ENCODE data around the gene NDUFB2. TPM values are rescaled to one million over a fixed set of nuclear protein-coding genes. Genes with fewer than 3 reads are reported as not detected.

NDUFB2 gene
- polyA plus RNA-seq, 1 donor from 2014 or later, result 745 TPM

DNA sequence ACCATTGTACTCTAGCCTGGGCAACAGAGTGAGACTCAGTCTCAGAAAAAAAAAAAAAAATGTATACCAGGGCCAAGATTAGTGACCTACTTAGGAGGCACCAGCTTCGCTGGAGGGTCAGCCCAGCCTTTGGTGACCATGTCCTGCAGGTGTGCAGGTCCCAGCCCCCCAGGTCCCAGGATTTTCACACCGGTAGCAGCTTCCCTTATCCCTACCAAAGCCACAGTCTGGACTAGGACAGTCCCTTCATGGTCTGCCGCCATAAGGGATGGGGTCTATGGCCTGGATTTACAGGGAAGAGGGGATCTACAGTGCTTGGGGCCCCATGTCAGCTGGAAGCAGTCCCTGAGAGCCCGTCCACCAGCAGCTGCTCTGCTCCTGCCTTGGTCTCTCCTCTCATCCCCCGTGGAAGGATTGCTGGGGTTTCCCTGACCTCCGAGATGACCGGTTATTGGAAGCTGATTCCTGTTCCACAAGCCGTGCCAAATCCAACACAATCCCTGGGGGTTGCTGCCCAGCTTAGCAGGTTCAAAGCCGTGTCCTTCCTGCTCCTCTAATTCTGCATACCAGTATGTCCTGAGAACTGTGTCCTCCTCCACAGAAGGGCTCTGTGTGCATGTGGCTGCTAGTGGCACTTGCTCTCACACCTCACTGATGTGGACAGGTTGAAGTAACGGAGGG lies 11.0 kb upstream of the NDUFB2 start:
- Histone ChIP-seq H3K79me2 (replicated peaks; ENCODE audit: insufficient read depth, low read length) (no peaks in the 10 kb centered on the region), H3K9me3 (ENCODE audit: low read length) (no peaks in the 10 kb centered on the region), H3K9me2 (ENCODE audit: insufficient read depth, low read length) (no peaks in the 10 kb centered on the region), H3F3A (ENCODE audit: insufficient read depth, low read length, poor library complexity, severe bottlenecking) (no peaks in the 10 kb centered on the region), H3K27me3 (ENCODE audit: insufficient read depth, low read depth, low read length) (no peaks in the 10 kb centered on the region), H3K27ac (ENCODE audit: low read length) (no peak overlapping the region), H3K9ac (ENCODE audit: low read length) (no peak overlapping the region), H2AFZ (ENCODE audit: low read depth, low read length) (no peak overlapping the region), H3K4me2 (ENCODE audit: low read length) (no peak overlapping the region), H4K20me1 (ENCODE audit: insufficient read depth) (no peaks in the 10 kb centered on the region), H3K36me3 (ENCODE audit: insufficient read depth, low read length) (no peaks in the 10 kb centered on the region), H3K4me3 (ENCODE audit: low read length) (no peak overlapping the region)
- no peak for TF ChIP-seq EP300 (conservative IDR thresholded peaks at IDR 0.05; ENCODE audit: poor library complexity, severe bottlenecking)
- TF ChIP-seq TAF1 (IDR thresholded peaks at IDR 0.05; ENCODE audit: low read depth), result no peak
- no peak for TF ChIP-seq RAD21 (conservative IDR thresholded peaks at IDR 0.05)
- TF ChIP-seq EZH2 (IDR thresholded peaks at IDR 0.05; ENCODE audit: borderline replicate concordance, insufficient read depth, low read length, poor library complexity, severe bottlenecking), result no peak
- TF ChIP-seq, protein P1, sequence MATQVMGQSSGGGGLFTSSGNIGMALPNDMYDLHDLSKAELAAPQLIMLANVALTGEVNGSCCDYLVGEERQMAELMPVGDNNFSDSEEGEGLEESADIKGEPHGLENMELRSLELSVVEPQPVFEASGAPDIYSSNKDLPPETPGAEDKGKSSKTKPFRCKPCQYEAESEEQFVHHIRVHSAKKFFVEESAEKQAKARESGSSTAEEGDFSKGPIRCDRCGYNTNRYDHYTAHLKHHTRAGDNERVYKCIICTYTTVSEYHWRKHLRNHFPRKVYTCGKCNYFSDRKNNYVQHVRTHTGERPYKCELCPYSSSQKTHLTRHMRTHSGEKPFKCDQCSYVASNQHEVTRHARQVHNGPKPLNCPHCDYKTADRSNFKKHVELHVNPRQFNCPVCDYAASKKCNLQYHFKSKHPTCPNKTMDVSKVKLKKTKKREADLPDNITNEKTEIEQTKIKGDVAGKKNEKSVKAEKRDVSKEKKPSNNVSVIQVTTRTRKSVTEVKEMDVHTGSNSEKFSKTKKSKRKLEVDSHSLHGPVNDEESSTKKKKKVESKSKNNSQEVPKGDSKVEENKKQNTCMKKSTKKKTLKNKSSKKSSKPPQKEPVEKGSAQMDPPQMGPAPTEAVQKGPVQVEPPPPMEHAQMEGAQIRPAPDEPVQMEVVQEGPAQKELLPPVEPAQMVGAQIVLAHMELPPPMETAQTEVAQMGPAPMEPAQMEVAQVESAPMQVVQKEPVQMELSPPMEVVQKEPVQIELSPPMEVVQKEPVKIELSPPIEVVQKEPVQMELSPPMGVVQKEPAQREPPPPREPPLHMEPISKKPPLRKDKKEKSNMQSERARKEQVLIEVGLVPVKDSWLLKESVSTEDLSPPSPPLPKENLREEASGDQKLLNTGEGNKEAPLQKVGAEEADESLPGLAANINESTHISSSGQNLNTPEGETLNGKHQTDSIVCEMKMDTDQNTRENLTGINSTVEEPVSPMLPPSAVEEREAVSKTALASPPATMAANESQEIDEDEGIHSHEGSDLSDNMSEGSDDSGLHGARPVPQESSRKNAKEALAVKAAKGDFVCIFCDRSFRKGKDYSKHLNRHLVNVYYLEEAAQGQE (IDR thresholded peaks at IDR 0.05; ENCODE audit: borderline replicate concordance), result no peak
- TF ChIP-seq POLR2AphosphoS5 (IDR thresholded peaks at IDR 0.05), result no peak
- TF ChIP-seq SMC3 (conservative IDR thresholded peaks at IDR 0.05; ENCODE audit: poor library complexity), result no peak
- TF ChIP-seq, protein P2, sequence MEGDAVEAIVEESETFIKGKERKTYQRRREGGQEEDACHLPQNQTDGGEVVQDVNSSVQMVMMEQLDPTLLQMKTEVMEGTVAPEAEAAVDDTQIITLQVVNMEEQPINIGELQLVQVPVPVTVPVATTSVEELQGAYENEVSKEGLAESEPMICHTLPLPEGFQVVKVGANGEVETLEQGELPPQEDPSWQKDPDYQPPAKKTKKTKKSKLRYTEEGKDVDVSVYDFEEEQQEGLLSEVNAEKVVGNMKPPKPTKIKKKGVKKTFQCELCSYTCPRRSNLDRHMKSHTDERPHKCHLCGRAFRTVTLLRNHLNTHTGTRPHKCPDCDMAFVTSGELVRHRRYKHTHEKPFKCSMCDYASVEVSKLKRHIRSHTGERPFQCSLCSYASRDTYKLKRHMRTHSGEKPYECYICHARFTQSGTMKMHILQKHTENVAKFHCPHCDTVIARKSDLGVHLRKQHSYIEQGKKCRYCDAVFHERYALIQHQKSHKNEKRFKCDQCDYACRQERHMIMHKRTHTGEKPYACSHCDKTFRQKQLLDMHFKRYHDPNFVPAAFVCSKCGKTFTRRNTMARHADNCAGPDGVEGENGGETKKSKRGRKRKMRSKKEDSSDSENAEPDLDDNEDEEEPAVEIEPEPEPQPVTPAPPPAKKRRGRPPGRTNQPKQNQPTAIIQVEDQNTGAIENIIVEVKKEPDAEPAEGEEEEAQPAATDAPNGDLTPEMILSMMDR (IDR thresholded peaks at IDR 0.05; ENCODE audit: poor library complexity, severe bottlenecking), result no peak
- TF ChIP-seq MXI1 (conservative IDR thresholded peaks at IDR 0.05; ENCODE audit: poor library complexity, severe bottlenecking), result no peak

DNA sequence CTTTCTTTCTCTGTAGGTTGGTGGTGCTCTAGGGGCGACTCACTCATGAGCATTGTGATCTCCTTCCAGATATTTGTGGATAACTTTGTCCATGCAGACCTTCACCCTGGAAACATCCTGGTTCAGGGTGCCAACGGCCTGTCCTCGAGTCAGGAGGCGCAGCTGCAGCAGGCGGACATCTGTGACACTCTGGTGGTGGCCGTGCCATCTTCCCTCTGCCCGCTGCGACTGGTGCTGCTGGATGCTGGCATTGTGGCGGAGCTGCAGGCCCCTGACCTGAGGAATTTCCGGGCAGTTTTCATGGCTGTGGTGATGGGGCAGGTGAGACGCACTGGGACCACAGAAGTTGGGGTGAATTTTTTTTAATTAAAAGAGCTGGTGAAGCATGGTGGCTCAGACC lies 9.6 kb upstream of the NDUFB2 start:
- Histone ChIP-seq H3K9me3 (ENCODE audit: low read length) (no peaks in the 10 kb centered on the region), H2AFZ (ENCODE audit: low read depth, low read length) (no peak overlapping the region), H4K20me1 (ENCODE audit: insufficient read depth) (no peaks in the 10 kb centered on the region), H3F3A (ENCODE audit: insufficient read depth, low read length, poor library complexity, severe bottlenecking) (no peaks in the 10 kb centered on the region), H3K36me3 (ENCODE audit: insufficient read depth, low read length) (no peaks in the 10 kb centered on the region), H3K9ac (ENCODE audit: low read length) (no peak overlapping the region), H3K4me2 (ENCODE audit: low read length) (no peak overlapping the region), H3K9me2 (ENCODE audit: insufficient read depth, low read length) (no peaks in the 10 kb centered on the region), H3K4me3 (ENCODE audit: low read length) (no peak overlapping the region), H3K79me2 (replicated peaks; ENCODE audit: insufficient read depth, low read length) (no peaks in the 10 kb centered on the region), H3K27ac (ENCODE audit: low read length) (no peak overlapping the region), H3K27me3 (ENCODE audit: insufficient read depth, low read depth, low read length) (no peaks in the 10 kb centered on the region)
- TF ChIP-seq EZH2 (IDR thresholded peaks at IDR 0.05; ENCODE audit: borderline replicate concordance, insufficient read depth, low read length, poor library complexity, severe bottlenecking), result no peak
- TF ChIP-seq, protein P2 (IDR thresholded peaks at IDR 0.05; ENCODE audit: poor library complexity, severe bottlenecking), result no peak
- TF ChIP-seq, protein P1 (IDR thresholded peaks at IDR 0.05; ENCODE audit: borderline replicate concordance), result no peak
- TF ChIP-seq TAF1 (IDR thresholded peaks at IDR 0.05; ENCODE audit: low read depth), result no peak

All from neural cell (in vitro differentiated cells).